Smooth muscle cell (in vitro differentiated cells): ENCODE results near the gene DLG2. TPM values are rescaled to one million over a fixed set of nuclear protein-coding genes. Genes with fewer than 3 reads are reported as not detected.

Experiments used
- DNase-seq: peaks from one replicate; lab custom pipeline; 2025; ENCODE audit not compliant: unreplicated experiment; lab: John Stamatoyannopoulos, UW
- H2AFZ ChIP-seq: fragments of 200-600 bp; sonication (generic); 2 replicates; pipeline ENCODE4 v1.6.0; 2016; ENCODE audit warnings: antibody characterized with exemption, low read depth, mild to moderate bottlenecking
- H3F3A ChIP-seq: fragments of 200-600 bp; sonication (generic); 2 replicates; pipeline ENCODE4 v1.6.0; 2017; ENCODE audit warnings: antibody characterized with exemption, low read depth
- H3K27ac ChIP-seq: fragments of 200-600 bp; sonication (generic); 2 replicates; pipeline ENCODE4 v1.5.1; 2016; ENCODE audit warnings: low read depth, mild to moderate bottlenecking
- H3K27me3 ChIP-seq: fragments of 200-600 bp; sonication (generic); 2 replicates; pipeline ENCODE4 v1.6.1; 2016; ENCODE audit warnings: low read depth, mild to moderate bottlenecking
- H3K36me3 ChIP-seq: fragments of 200-600 bp; sonication (generic); 2 replicates; pipeline ENCODE4 v1.5.1; 2016; ENCODE audit warnings: low read depth
- H3K4me1 ChIP-seq: fragments of 200-600 bp; sonication (generic); 2 replicates; pipeline ENCODE4 v1.5.1; 2016; ENCODE audit warnings: low read depth
- H3K4me2 ChIP-seq: fragments of 200-600 bp; sonication (generic); 2 replicates; pipeline ENCODE4 v1.6.0; 2016; ENCODE audit warnings: mild to moderate bottlenecking
- H3K4me3 ChIP-seq: fragments of 200-600 bp; sonication (generic); 2 replicates; pipeline ENCODE4 v1.5.1; 2016; ENCODE audit warnings: mild to moderate bottlenecking
- H3K79me2 ChIP-seq: fragments of 200-600 bp; sonication (generic); 2 replicates; pipeline ENCODE4 v1.6.0; 2016; ENCODE audit warnings: low read depth, mild to moderate bottlenecking
- H3K9ac ChIP-seq: fragments of 200-600 bp; sonication (generic); 2 replicates; pipeline ENCODE4 v1.6.0; 2016; ENCODE audit warnings: low read depth
- H3K9me3 ChIP-seq: fragments of 200-600 bp; sonication (generic); replicated peaks from 2 replicates; pipeline ENCODE4 v1.5.1; 2016; ENCODE audit warnings: low read depth
- H4K20me1 ChIP-seq: fragments of 200-600 bp; sonication (generic); 2 replicates; pipeline ENCODE4 v1.6.0; 2016; ENCODE audit warnings: low read depth
- CTCF ChIP-seq: fragments of 200-600 bp; sonication (generic); IDR thresholded peaks from 2 replicates; pipeline ENCODE4 v1.5.1; 2017; ENCODE audit warnings: borderline replicate concordance, mild to moderate bottlenecking, antibody characterized with exemption; ENCODE audit not compliant: insufficient read depth, poor library complexity, severe bottlenecking
- WGBS: methylation state at CpG from one replicate; pipeline ENCODE4 v1.1.7; 2016; ENCODE audit warnings: low lambda C conversion rate; 5-methylcytosine and 5-hydroxymethylcytosine counted together
- polyA plus RNA-seq: library from polyadenylated mRNA; unstranded; fragments of >200 nt; fragmentation: Nextera tagmentation; extraction: Ambion mirVana; gene quantifications from 2 replicates; pipeline ENCODE4 v1.2.1, GENCODE V29; 2016
- total RNA-seq: library from RNA; depleted of rRNA; stranded (reverse); fragments of >200 nt; gene quantifications from 2 replicates; pipeline ENCODE4 v1.2.3, GENCODE V29; 2014

The DLG2 gene
- total and polyA plus RNA-seq, 2 experiments from 2014 or later: 0.74 to 1.1 TPM

GRCh38 chr11:83816572-83817187 is 1810.5 kb downstream of the DLG2 start:
- 41% methylated on average over 2 of the region's 2 CpGs for WGBS
- H3K27me3 ChIP-seq: no peaks in the 10 kb centered on the region
- H3K27ac ChIP-seq: no peak overlapping the region
- peak overlapping the region; percentile 5 for H3K4me2 ChIP-seq
- no peaks in the 10 kb centered on the region for H3K36me3 ChIP-seq
- no peaks in the 10 kb centered on the region for H3K79me2 ChIP-seq
- TF ChIP-seq CTCF: peak; percentile 82
- DNase-seq: no peak
- H3K4me3 ChIP-seq: no peak overlapping the region
- no peaks in the 10 kb centered on the region for H3K4me1 ChIP-seq
- H3F3A ChIP-seq: no peaks in the 10 kb centered on the region
- H3K9ac ChIP-seq: no peak overlapping the region
- no peaks in the 10 kb centered on the region for H3K9me3 ChIP-seq
- peak overlapping the region; percentile 40 for H2AFZ ChIP-seq
- H4K20me1 ChIP-seq: no peaks in the 10 kb centered on the region

GRCh38 chr11:83815736-83816135 is 1811.4 kb downstream of the DLG2 start:
- TF ChIP-seq CTCF: no peak
- H3F3A ChIP-seq: no peaks in the 10 kb centered on the region
- H3K4me3 ChIP-seq: no peak overlapping the region
- DNase-seq: no peak
- no peak overlapping the region for H3K9ac ChIP-seq
- H3K4me1 ChIP-seq: no peaks in the 10 kb centered on the region
- no peaks in the 10 kb centered on the region for H3K79me2 ChIP-seq
- H3K27ac ChIP-seq: no peak overlapping the region
- H3K27me3 ChIP-seq: no peaks in the 10 kb centered on the region
- WGBS: 24% methylated on average over 1 of the region's 1 CpG
- no peaks in the 10 kb centered on the region for H3K36me3 ChIP-seq
- H4K20me1 ChIP-seq: no peaks in the 10 kb centered on the region
- H3K4me2 ChIP-seq: peak overlapping the region; percentile 5
- no peak overlapping the region for H2AFZ ChIP-seq
- no peaks in the 10 kb centered on the region for H3K9me3 ChIP-seq

GRCh38 chr11:83813296-83813695 is 1813.8 kb downstream of the DLG2 start:
- no peaks in the 10 kb centered on the region for H4K20me1 ChIP-seq
- H3K4me1 ChIP-seq: no peaks in the 10 kb centered on the region
- no peak overlapping the region for H3K9ac ChIP-seq
- H3K36me3 ChIP-seq: no peaks in the 10 kb centered on the region
- no peak for DNase-seq
- H3K9me3 ChIP-seq: no peaks in the 10 kb centered on the region
- no peak overlapping the region for H2AFZ ChIP-seq
- no peaks in the 10 kb centered on the region for H3K27me3 ChIP-seq
- H3K79me2 ChIP-seq: no peaks in the 10 kb centered on the region
- WGBS: 97% methylated on average over 3 of the region's 3 CpGs
- no peak overlapping the region for H3K4me2 ChIP-seq
- no peaks in the 10 kb centered on the region for H3F3A ChIP-seq
- no peak overlapping the region for H3K4me3 ChIP-seq
- no peak overlapping the region for H3K27ac ChIP-seq
- no peak for TF ChIP-seq CTCF

- no peaks in the 10 kb centered on the region for H3K27me3 ChIP-seq
- H4K20me1 ChIP-seq: no peaks in the 10 kb centered on the region
- no peak for DNase-seq
- no peak for TF ChIP-seq CTCF
- no peaks in the 10 kb centered on the region for H3K36me3 ChIP-seq
- no peak overlapping the region for H3K4me3 ChIP-seq
- no peak overlapping the region for H3K4me2 ChIP-seq
- H2AFZ ChIP-seq: no peak overlapping the region
- H3K9ac ChIP-seq: no peak overlapping the region
- no peaks in the 10 kb centered on the region for H3K79me2 ChIP-seq
- no peaks in the 10 kb centered on the region for H3K9me3 ChIP-seq
- no peak overlapping the region for H3K27ac ChIP-seq
- no peaks in the 10 kb centered on the region for H3K4me1 ChIP-seq
- H3F3A ChIP-seq: no peaks in the 10 kb centered on the region
Measured at GRCh38 chr11:83809274-83809673, 1817.9 kb downstream of the DLG2 start.
